ENCODE data around the gene DUXA. TPM values are rescaled to one million over a fixed set of nuclear protein-coding genes. Genes with fewer than 3 reads are reported as not detected.

Gene DUXA
- polyA plus RNA-seq, 2 of the 4 experiments (the other 2 are of a cell fraction), result not detected

GRCh38 chr19:57171551-57172081 is 4.3 kb upstream of the DUXA start:
- ATAC-seq, result no peak
- WGBS (ENCODE audit: missing lambda C conversion rate), result 40% methylated on average over 9 of the region's 42 CpGs

GRCh38 chr19:57165846-57166245 is 1.4 kb downstream of the DUXA start:
- POLR2A ChIA-PET, result no interaction called here
- no peak for ATAC-seq
- no peak for FAIRE-seq

More at GRCh38 chr19:57171551-57172081, 4.3 kb upstream of the DUXA start:
- H3K27ac ChIP-seq, result no peak overlapping the region
- TF ChIP-seq FOXS1 (CRISPR knock-in tag; IDR thresholded peaks at IDR 0.05) (no peak), ZSCAN20 (CRISPR knock-in tag; IDR thresholded peaks at IDR 0.05) (no peak), HOXB13 (CRISPR knock-in tag; IDR thresholded peaks at IDR 0.05; ENCODE audit: low read depth) (no peak), EHMT2 (IDR thresholded peaks at IDR 0.05; ENCODE audit: low read depth) (no peak), FOSB (CRISPR knock-in tag; IDR thresholded peaks at IDR 0.05) (no peak), TFCP2L1 (CRISPR knock-in tag; IDR thresholded peaks at IDR 0.05) (no peak), USF2 (IDR thresholded peaks at IDR 0.05) (no peak), HOXB5 (CRISPR knock-in tag; IDR thresholded peaks at IDR 0.05) (no peak), CBX2 (IDR thresholded peaks at IDR 0.05; ENCODE audit: borderline replicate concordance, low read depth) (no peak), ZC3H11A (IDR thresholded peaks at IDR 0.05) (no peak), GATA3 (IDR thresholded peaks at IDR 0.05; ENCODE audit: borderline replicate concordance) (no peak)
- TF ChIP-seq, protein P1, sequence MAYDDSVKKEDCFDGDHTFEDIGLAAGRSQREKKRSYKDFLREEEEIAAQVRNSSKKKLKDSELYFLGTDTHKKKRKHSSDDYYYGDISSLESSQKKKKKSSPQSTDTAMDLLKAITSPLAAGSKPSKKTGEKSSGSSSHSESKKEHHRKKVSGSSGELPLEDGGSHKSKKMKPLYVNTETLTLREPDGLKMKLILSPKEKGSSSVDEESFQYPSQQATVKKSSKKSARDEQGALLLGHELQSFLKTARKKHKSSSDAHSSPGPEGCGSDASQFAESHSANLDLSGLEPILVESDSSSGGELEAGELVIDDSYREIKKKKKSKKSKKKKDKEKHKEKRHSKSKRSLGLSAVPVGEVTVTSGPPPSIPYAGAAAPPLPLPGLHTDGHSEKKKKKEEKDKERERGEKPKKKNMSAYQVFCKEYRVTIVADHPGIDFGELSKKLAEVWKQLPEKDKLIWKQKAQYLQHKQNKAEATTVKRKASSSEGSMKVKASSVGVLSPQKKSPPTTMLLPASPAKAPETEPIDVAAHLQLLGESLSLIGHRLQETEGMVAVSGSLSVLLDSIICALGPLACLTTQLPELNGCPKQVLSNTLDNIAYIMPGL (CRISPR knock-in tag; IDR thresholded peaks at IDR 0.05; ENCODE audit: borderline replicate concordance), result no peak
- no peak overlapping the region for H3K4me3 ChIP-seq
- no peaks in the 10 kb centered on the region for H3K4me1 ChIP-seq
- H3K4me2 ChIP-seq, result no peak overlapping the region
- H3K9me3 ChIP-seq, result peaks cover 49% of the 10 kb centered on the region
- ChIA-PET CTCF (interaction anchor here (1.0 kb wide), 1 partner anchor 67 kb away, joined by 3 read pairs; no protein-coding TSS in a partner anchor), POLR2A (no interaction called here)
- DNase-seq (ENCODE audit: low read depth in 1 of 2, low spot score in 1 of 2) (peak in 1 of 2 experiments; percentile 13), FAIRE-seq (no peak)

More at GRCh38 chr19:57165846-57166245, 1.4 kb downstream of the DUXA start:
- Histone ChIP-seq H3K9me3 (peaks cover 49% of the 10 kb centered on the region), H3K4me2 (no peak overlapping the region), H3K27ac (no peak overlapping the region), H3K4me1 (no peaks in the 10 kb centered on the region), H3K4me3 (no peak overlapping the region)
- 21% methylated on average over 7 of the region's 7 CpGs for WGBS (ENCODE audit: missing lambda C conversion rate)
- TF ChIP-seq KDM1A (IDR thresholded peaks at IDR 0.05; ENCODE audit: low read depth), result no peak
- TF ChIP-seq RAD21 (conservative IDR thresholded peaks at IDR 0.05 in 1 of 2, IDR thresholded peaks at IDR 0.05 in 1 of 2), result no peak
- TF ChIP-seq, protein P2, sequence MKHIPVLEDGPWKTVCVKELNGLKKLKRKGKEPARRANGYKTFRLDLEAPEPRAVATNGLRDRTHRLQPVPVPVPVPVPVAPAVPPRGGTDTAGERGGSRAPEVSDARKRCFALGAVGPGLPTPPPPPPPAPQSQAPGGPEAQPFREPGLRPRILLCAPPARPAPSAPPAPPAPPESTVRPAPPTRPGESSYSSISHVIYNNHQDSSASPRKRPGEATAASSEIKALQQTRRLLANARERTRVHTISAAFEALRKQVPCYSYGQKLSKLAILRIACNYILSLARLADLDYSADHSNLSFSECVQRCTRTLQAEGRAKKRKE (CRISPR knock-in tag; IDR thresholded peaks at IDR 0.05; ENCODE audit: low read depth), result no peak
- TF ChIP-seq NFE2L2 (conservative IDR thresholded peaks at IDR 0.05; ENCODE audit: low read length), result no peak
- no peak for TF ChIP-seq EHMT2 (IDR thresholded peaks at IDR 0.05; ENCODE audit: low read depth)
- TF ChIP-seq HOXA7 (CRISPR knock-in tag; IDR thresholded peaks at IDR 0.05), result no peak
- no peak for TF ChIP-seq EHF (CRISPR knock-in tag; IDR thresholded peaks at IDR 0.05)
- no peak for TF ChIP-seq MAX (IDR thresholded peaks at IDR 0.05)
- no peak for TF ChIP-seq MAZ (IDR thresholded peaks at IDR 0.05; ENCODE audit: borderline replicate concordance, low read depth, low read length)
- no peak for TF ChIP-seq POLR2A (IDR thresholded peaks at IDR 0.05; ENCODE audit: low read length)
- no peak for TF ChIP-seq RNF2 (IDR thresholded peaks at IDR 0.05; ENCODE audit: borderline replicate concordance, low read depth)
- TF ChIP-seq HEYL (CRISPR knock-in tag; IDR thresholded peaks at IDR 0.05), result no peak
- TF ChIP-seq HOXB13 (CRISPR knock-in tag; IDR thresholded peaks at IDR 0.05; ENCODE audit: low read depth), result no peak
- no peak for TF ChIP-seq ZC3H11A (IDR thresholded peaks at IDR 0.05)
- TF ChIP-seq ELK1 (IDR thresholded peaks at IDR 0.05; ENCODE audit: low read depth, low read length), result no peak
- TF ChIP-seq, protein P1 (CRISPR knock-in tag; IDR thresholded peaks at IDR 0.05; ENCODE audit: borderline replicate concordance), result no peak
- no peak for TF ChIP-seq CHD2 (IDR thresholded peaks at IDR 0.05; ENCODE audit: low read length, partially characterized antibody)
- no peak for DNase-seq (ENCODE audit: low read depth in 1 of 2, low spot score in 1 of 2)
- CTCF ChIA-PET, result no interaction called here

All from A549 (cell line).